Measurements from ENCODE around the gene ANKS6. TPM values are rescaled to one million over a fixed set of nuclear protein-coding genes. Genes with fewer than 3 reads are reported as not detected.

ANKS6 gene
- total RNA-seq, 1 donor from 2014 or later = 23.8 TPM

- no peak overlapping the region for H3K4me3 ChIP-seq (ENCODE audit: low read depth, low read length)
- no peak for TF ChIP-seq CTCF (conservative IDR thresholded peaks at IDR 0.05; ENCODE audit: low read depth, low read length)
- no peak for DNase-seq (ENCODE audit: low read depth)
Observed at GRCh38 chr9:98698856-98699255, 97.5 kb downstream of the ANKS6 start.

DNA sequence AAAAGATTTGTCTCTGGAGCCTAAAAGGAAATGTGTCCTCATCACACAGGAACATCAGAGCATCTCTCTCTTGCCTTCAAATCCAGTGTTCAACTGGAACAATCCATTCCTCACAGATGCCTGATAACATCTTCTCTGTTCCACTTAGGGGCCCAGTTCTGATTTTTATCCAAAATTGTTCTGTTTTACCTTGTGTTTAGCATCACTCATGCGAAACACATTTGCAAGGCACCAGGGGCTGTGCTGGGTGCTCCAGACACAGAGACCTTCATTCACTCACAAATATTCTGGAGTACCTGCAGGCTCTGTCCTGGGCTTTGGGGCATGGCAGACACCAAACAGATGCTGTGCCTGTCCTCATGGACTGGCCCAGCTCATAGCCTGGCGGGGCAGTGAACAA lies 101.4 kb downstream of the ANKS6 start:
- DNase-seq (ENCODE audit: low read depth) = no peak
- TF ChIP-seq CTCF (conservative IDR thresholded peaks at IDR 0.05; ENCODE audit: low read depth, low read length) = no peak
- no peak overlapping the region for H3K4me3 ChIP-seq (ENCODE audit: low read depth, low read length)

GRCh38 chr9:98692392-98692791 lies 104.0 kb downstream of the ANKS6 start:
- DNase-seq (ENCODE audit: low read depth) = no peak
- no peak overlapping the region for H3K4me3 ChIP-seq (ENCODE audit: low read depth, low read length)
- no peak for TF ChIP-seq CTCF (conservative IDR thresholded peaks at IDR 0.05; ENCODE audit: low read depth, low read length)

DNA sequence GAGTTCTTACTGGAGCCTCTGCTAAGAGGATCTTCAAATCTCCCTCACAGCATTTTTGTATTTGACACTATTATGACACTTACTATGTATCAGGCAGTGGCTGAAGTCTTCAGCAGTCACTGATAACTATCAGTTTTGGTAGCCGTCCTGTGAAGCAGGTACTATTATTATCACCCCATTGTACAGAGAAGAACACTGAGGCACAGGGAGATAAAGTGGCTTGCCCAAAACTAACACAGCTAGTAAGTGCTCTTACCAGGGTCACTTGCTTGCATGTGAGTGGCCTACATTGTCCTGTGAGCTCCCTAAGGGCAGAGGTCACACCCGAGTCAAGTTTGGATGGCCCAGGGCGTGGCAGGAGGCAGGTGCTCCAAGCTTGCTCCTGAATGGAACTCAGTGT lies 104.5 kb downstream of the ANKS6 start:
- TF ChIP-seq CTCF (conservative IDR thresholded peaks at IDR 0.05; ENCODE audit: low read depth, low read length) = no peak
- no peak for DNase-seq (ENCODE audit: low read depth)
- no peak overlapping the region for H3K4me3 ChIP-seq (ENCODE audit: low read depth, low read length)

DNA sequence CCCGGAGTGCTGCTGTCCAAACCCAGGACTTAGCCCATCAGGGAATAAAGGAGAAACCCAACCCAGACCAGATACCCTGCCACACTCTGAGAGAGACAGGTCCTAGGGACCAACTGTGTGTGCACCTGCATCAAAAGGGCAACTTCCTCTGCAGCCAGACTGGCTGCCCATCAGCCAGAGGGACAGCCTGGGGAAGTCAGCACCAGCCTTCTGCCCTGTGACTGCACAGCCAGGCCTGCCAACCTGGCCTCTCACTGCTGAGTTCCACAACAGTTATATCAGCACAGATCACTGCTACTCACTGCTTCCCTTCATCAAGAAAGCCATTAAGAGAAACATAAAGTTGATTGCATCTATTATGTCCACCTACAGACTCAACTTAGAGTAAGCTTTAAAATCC lies 105.7 kb downstream of the ANKS6 start:
- TF ChIP-seq CTCF (conservative IDR thresholded peaks at IDR 0.05; ENCODE audit: low read depth, low read length) = no peak
- DNase-seq (ENCODE audit: low read depth) = no peak
- no peak overlapping the region for H3K4me3 ChIP-seq (ENCODE audit: low read depth, low read length)

- no peak for DNase-seq (ENCODE audit: low read depth)
- no peak overlapping the region for H3K4me3 ChIP-seq (ENCODE audit: low read depth, low read length)
- no peak for TF ChIP-seq CTCF (conservative IDR thresholded peaks at IDR 0.05; ENCODE audit: low read depth, low read length)
Observed at GRCh38 chr9:98688710-98689495, 107.5 kb downstream of the ANKS6 start.

GRCh38 chr9:98687911-98688310 lies 108.4 kb downstream of the ANKS6 start:
- no peak overlapping the region for H3K4me3 ChIP-seq (ENCODE audit: low read depth, low read length)
- DNase-seq (ENCODE audit: low read depth) = no peak
- TF ChIP-seq CTCF (conservative IDR thresholded peaks at IDR 0.05; ENCODE audit: low read depth, low read length) = no peak
